Measurements from ENCODE around the gene UBQLN4.

The UBQLN4 gene

DNA sequence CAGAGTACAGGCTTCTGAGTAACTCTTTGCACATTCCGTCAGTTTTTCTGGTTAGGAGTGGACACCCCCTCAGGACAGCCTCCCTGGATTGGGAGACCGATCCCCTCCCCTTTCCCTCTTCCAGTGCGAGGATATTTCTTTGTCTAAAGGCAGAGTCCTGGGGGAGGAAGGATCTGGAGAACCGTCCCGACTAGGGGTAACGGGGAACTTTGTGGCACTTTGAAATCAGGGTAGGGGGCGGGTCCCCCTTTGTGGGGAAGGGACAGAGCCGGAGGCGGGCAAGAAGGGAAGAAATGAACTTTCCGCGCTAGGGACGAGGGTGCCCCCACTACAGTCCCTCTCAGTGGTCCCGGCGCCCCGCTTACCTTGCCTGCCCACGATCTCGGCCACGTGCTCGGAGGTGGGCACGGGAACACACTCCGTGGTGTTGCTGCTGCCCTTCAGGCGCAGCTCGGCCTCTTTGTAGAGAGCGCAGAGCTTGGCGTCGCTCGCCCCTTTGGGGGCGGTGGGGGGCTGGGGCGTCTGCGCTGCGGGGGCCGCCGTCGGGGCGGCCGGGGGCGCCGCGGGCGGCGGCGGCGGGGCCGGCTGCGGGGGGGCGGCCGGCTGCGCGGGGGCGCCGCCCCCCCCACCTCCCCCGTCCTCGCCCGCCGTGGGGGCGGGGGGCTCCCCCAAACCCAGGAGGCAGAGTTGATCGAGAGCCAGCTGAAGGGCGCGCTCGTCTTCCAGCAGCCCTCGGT is 27.8 kb upstream of the UBQLN4 start:
- no peak overlapping the region for H3K27ac ChIP-seq (ENCODE audit: low read depth in 2 of 2, low read length in 2 of 2)
- no peaks in the 10 kb centered on the region for H3K9me3 ChIP-seq (ENCODE audit: control insufficient read depth in 2 of 2, low read length in 2 of 2)
- no peaks in the 10 kb centered on the region for H3K36me3 ChIP-seq (ENCODE audit: control insufficient read depth in 2 of 2, insufficient read depth in 2 of 2, low read length in 2 of 2)
- no peaks in the 10 kb centered on the region for H3K27me3 ChIP-seq (ENCODE audit: control insufficient read depth in 2 of 2, insufficient read depth in 2 of 2, low read length in 2 of 2)
- H3K4me1 ChIP-seq (ENCODE audit: control insufficient read depth in 2 of 2, insufficient read depth in 2 of 2, low read length in 2 of 2): peaks cover 3 to 4% of the 10 kb centered on the region in 2 donors
- peak overlapping the region; percentile 45 to 74 for H3K4me3 ChIP-seq (ENCODE audit: low read length in 2 of 2)
- H3K9ac ChIP-seq (ENCODE audit: low read depth in 1 of 2, low read length in 2 of 2): no peak overlapping the region

DNA sequence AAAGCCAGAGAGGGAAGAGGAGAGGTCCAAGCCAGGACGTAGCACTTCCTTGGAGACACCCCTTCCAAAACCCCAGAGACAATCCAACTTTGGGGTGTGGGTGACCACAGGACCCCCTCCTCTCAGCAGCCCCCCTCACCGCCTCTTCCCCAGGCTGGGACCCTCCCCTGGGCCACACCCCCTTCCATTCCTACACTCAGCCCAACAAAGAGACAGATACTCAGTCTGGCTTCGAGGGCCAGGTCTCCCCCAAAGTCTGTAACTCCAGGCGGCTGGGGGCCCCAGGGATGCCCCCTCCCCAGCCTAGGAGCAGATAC is 27.2 kb upstream of the UBQLN4 start:
- peaks cover 3 to 4% of the 10 kb centered on the region in 2 donors for H3K4me1 ChIP-seq (ENCODE audit: control insufficient read depth in 2 of 2, insufficient read depth in 2 of 2, low read length in 2 of 2)
- no peaks in the 10 kb centered on the region for H3K27me3 ChIP-seq (ENCODE audit: control insufficient read depth in 2 of 2, insufficient read depth in 2 of 2, low read length in 2 of 2)
- no peak overlapping the region for H3K27ac ChIP-seq (ENCODE audit: low read depth in 2 of 2, low read length in 2 of 2)
- H3K36me3 ChIP-seq (ENCODE audit: control insufficient read depth in 2 of 2, insufficient read depth in 2 of 2, low read length in 2 of 2): no peaks in the 10 kb centered on the region
- H3K4me3 ChIP-seq (ENCODE audit: low read length in 2 of 2): no peak overlapping the region
- no peaks in the 10 kb centered on the region for H3K9me3 ChIP-seq (ENCODE audit: control insufficient read depth in 2 of 2, low read length in 2 of 2)
- H3K9ac ChIP-seq (ENCODE audit: low read depth in 1 of 2, low read length in 2 of 2): no peak overlapping the region

DNA sequence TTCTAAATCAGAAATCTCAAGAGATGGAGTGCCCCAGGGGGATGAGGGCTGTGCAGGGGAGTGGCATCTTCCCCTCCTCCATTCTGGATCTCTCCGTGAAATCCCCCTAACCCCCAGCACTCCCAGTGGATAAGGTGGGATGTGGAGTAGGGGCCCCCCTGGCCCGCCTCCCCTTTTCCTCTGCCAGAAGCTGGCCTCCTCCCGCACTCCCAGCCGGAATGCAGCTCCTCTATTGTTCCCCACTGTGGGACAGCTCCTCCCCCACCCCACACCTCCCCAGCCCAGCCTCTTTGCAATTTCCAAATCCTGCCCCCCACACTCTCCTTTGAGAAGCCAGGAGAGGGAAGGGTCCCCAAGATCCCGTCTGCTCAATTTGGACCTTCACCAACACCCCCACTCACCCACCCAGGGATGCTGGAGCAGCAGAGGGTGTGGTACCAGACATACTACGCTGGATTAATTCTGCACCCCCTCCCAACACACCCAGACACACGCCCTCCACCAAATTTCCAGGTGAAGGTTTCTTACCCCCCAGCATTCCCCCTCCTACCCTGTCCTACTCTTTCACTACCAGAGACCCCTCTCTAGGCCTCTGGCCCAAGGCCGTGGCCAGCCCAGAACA is 26.8 kb upstream of the UBQLN4 start:
- Histone ChIP-seq H3K9ac (ENCODE audit: low read depth in 1 of 2, low read length in 2 of 2) (no peak overlapping the region), H3K36me3 (ENCODE audit: control insufficient read depth in 2 of 2, insufficient read depth in 2 of 2, low read length in 2 of 2) (no peaks in the 10 kb centered on the region), H3K9me3 (ENCODE audit: control insufficient read depth in 2 of 2, low read length in 2 of 2) (no peaks in the 10 kb centered on the region), H3K4me3 (ENCODE audit: low read length in 2 of 2) (no peak overlapping the region), H3K27ac (ENCODE audit: low read depth in 2 of 2, low read length in 2 of 2) (no peak overlapping the region), H3K4me1 (ENCODE audit: control insufficient read depth in 2 of 2, insufficient read depth in 2 of 2, low read length in 2 of 2) (peaks cover 3 to 4% of the 10 kb centered on the region in 2 donors), H3K27me3 (ENCODE audit: control insufficient read depth in 2 of 2, insufficient read depth in 2 of 2, low read length in 2 of 2) (no peaks in the 10 kb centered on the region)

GRCh38 chr1:156079762-156080161 is 26.2 kb upstream of the UBQLN4 start:
- H3K27me3 ChIP-seq (ENCODE audit: control insufficient read depth in 2 of 2, insufficient read depth in 2 of 2, low read length in 2 of 2): no peaks in the 10 kb centered on the region
- H3K9me3 ChIP-seq (ENCODE audit: control insufficient read depth in 2 of 2, low read length in 2 of 2): no peaks in the 10 kb centered on the region
- peaks cover 3 to 4% of the 10 kb centered on the region in 2 donors for H3K4me1 ChIP-seq (ENCODE audit: control insufficient read depth in 2 of 2, insufficient read depth in 2 of 2, low read length in 2 of 2)
- H3K4me3 ChIP-seq (ENCODE audit: low read length in 2 of 2): no peak overlapping the region
- peaks cover 0 to 2% of the 10 kb centered on the region in 2 donors for H3K36me3 ChIP-seq (ENCODE audit: control insufficient read depth in 2 of 2, insufficient read depth in 2 of 2, low read length in 2 of 2)
- H3K9ac ChIP-seq (ENCODE audit: low read depth in 1 of 2, low read length in 2 of 2): no peak overlapping the region
- H3K27ac ChIP-seq (ENCODE audit: low read depth in 2 of 2, low read length in 2 of 2): no peak overlapping the region

- no peak overlapping the region for H3K27ac ChIP-seq (ENCODE audit: low read depth in 2 of 2, low read length in 2 of 2)
- no peak overlapping the region for H3K9ac ChIP-seq (ENCODE audit: low read depth in 1 of 2, low read length in 2 of 2)
- H3K36me3 ChIP-seq (ENCODE audit: control insufficient read depth in 2 of 2, insufficient read depth in 2 of 2, low read length in 2 of 2): peaks cover 0 to 2% of the 10 kb centered on the region in 2 donors
- no peak overlapping the region for H3K4me3 ChIP-seq (ENCODE audit: low read length in 2 of 2)
- peaks cover 3 to 4% of the 10 kb centered on the region in 2 donors for H3K4me1 ChIP-seq (ENCODE audit: control insufficient read depth in 2 of 2, insufficient read depth in 2 of 2, low read length in 2 of 2)
- H3K27me3 ChIP-seq (ENCODE audit: control insufficient read depth in 2 of 2, insufficient read depth in 2 of 2, low read length in 2 of 2): no peaks in the 10 kb centered on the region
- H3K9me3 ChIP-seq (ENCODE audit: control insufficient read depth in 2 of 2, low read length in 2 of 2): no peaks in the 10 kb centered on the region
Observed at GRCh38 chr1:156078728-156079127, 25.1 kb upstream of the UBQLN4 start.

DNA sequence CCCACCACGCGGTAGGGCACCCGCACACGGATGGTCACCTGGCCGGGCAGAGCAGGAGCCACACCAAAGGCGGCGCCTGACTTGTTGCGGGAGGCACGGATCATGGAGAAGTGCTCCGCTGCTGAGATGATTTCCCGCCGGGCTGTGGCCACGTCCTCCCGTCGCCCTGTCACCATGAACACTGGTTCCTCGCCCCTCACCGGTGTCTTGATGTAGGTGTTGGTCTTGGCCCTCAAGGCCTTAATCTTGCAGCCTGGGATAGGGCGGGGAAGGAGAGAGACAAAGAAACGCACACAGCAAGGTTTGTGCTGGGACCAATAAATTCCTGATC is 23.8 kb upstream of the UBQLN4 start:
- Histone ChIP-seq H3K4me3 (ENCODE audit: low read length in 2 of 2) (no peak overlapping the region), H3K4me1 (ENCODE audit: control insufficient read depth in 2 of 2, insufficient read depth in 2 of 2, low read length in 2 of 2) (no peaks in the 10 kb centered on the region), H3K9me3 (ENCODE audit: control insufficient read depth in 2 of 2, low read length in 2 of 2) (no peaks in the 10 kb centered on the region), H3K27ac (ENCODE audit: low read depth in 2 of 2, low read length in 2 of 2) (no peak overlapping the region), H3K36me3 (ENCODE audit: control insufficient read depth in 2 of 2, insufficient read depth in 2 of 2, low read length in 2 of 2) (peaks cover 7 to 9% of the 10 kb centered on the region in 2 donors), H3K27me3 (ENCODE audit: control insufficient read depth in 2 of 2, insufficient read depth in 2 of 2, low read length in 2 of 2) (no peaks in the 10 kb centered on the region), H3K9ac (ENCODE audit: low read depth in 1 of 2, low read length in 2 of 2) (no peak overlapping the region)

DNA sequence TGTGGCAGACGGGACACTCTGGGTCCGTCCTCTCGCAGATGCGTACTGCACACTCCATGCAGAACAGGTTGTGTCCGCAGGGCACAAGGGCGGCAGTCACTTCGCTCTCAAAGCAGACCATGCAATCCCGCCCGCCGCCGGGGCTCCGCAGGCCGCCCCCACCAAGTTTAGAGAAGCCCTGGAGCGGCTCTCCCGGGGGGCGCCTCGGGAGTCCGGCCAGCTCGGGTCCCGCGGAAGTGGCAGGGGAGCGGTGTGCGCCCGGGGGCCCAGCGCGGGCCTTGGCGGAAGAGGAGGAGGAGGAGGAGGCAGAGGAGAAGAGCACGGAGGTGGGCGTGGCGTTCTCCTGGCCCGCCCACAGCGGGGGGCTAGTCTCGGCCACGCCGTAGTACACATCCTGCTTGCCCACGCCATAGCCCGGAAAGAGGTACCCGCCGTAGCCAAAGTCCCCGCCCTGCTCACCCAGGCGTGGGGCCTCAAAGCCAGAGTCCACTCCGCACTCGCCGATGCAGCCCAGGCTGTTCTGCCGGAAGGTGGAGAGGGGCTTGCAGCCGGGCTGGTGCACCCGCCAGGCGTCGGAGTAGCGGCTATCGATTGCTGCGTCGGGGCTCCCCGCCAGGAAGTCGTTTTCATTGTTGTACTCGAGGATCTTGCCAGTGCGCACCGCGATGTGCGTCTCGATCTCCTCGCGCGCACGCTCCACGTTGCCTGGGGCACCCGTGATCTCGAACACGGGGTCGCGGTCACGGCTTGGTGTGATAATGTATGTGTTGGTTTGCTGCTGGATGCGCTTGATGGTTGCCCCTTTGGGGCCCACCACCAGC is 23.2 kb upstream of the UBQLN4 start:
- H3K4me1 ChIP-seq (ENCODE audit: control insufficient read depth in 2 of 2, insufficient read depth in 2 of 2, low read length in 2 of 2): no peaks in the 10 kb centered on the region
- H3K4me3 ChIP-seq (ENCODE audit: low read length in 2 of 2): peak overlapping the region; percentile 52 to 61
- H3K9ac ChIP-seq (ENCODE audit: low read depth in 1 of 2, low read length in 2 of 2): peak overlapping the region in 1 of 2 donors; percentile 39
- H3K27me3 ChIP-seq (ENCODE audit: control insufficient read depth in 2 of 2, insufficient read depth in 2 of 2, low read length in 2 of 2): no peaks in the 10 kb centered on the region
- peaks cover 7 to 11% of the 10 kb centered on the region in 2 donors for H3K36me3 ChIP-seq (ENCODE audit: control insufficient read depth in 2 of 2, insufficient read depth in 2 of 2, low read length in 2 of 2)
- no peaks in the 10 kb centered on the region for H3K9me3 ChIP-seq (ENCODE audit: control insufficient read depth in 2 of 2, low read length in 2 of 2)
- peak overlapping the region in 1 of 2 donors; percentile 9 for H3K27ac ChIP-seq (ENCODE audit: low read depth in 2 of 2, low read length in 2 of 2)

- Histone ChIP-seq H3K27ac (ENCODE audit: low read depth in 2 of 2, low read length in 2 of 2) (no peak overlapping the region), H3K9me3 (ENCODE audit: control insufficient read depth in 2 of 2, low read length in 2 of 2) (no peaks in the 10 kb centered on the region), H3K9ac (ENCODE audit: low read depth in 1 of 2, low read length in 2 of 2) (peak overlapping the region in 1 of 2 donors; percentile 14), H3K4me3 (ENCODE audit: low read length in 2 of 2) (peak overlapping the region in 1 of 2 donors; percentile 61), H3K36me3 (ENCODE audit: control insufficient read depth in 2 of 2, insufficient read depth in 2 of 2, low read length in 2 of 2) (peaks cover 8 to 17% of the 10 kb centered on the region in 2 donors), H3K27me3 (ENCODE audit: control insufficient read depth in 2 of 2, insufficient read depth in 2 of 2, low read length in 2 of 2) (no peaks in the 10 kb centered on the region), H3K4me1 (ENCODE audit: control insufficient read depth in 2 of 2, insufficient read depth in 2 of 2, low read length in 2 of 2) (no peaks in the 10 kb centered on the region)
Observed at GRCh38 chr1:156075775-156076204, 22.2 kb upstream of the UBQLN4 start.

DNA sequence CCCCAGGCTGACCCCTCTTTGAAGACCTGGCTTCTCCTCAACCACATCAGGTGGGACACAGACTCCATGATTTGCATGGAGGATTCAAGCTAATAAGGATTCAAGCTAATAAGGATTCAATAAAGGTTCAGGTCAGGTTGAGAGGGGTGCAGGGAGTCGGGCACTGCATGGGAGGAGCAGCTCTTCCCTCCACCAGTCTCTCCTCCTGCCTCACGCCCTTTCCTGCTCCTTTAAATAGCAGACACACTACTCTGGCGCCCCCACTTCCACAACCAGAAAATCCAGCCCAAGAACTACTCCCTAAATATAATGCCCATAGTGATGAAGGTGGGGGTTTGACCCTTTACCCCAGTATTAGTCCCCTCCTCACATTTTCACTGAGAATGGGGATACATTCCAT is 21.6 kb upstream of the UBQLN4 start:
- no peak overlapping the region for H3K4me3 ChIP-seq (ENCODE audit: low read length in 2 of 2)
- H3K27ac ChIP-seq (ENCODE audit: low read depth in 2 of 2, low read length in 2 of 2): no peak overlapping the region
- no peaks in the 10 kb centered on the region for H3K4me1 ChIP-seq (ENCODE audit: control insufficient read depth in 2 of 2, insufficient read depth in 2 of 2, low read length in 2 of 2)
- no peak overlapping the region for H3K9ac ChIP-seq (ENCODE audit: low read depth in 1 of 2, low read length in 2 of 2)
- no peaks in the 10 kb centered on the region for H3K27me3 ChIP-seq (ENCODE audit: control insufficient read depth in 2 of 2, insufficient read depth in 2 of 2, low read length in 2 of 2)
- H3K9me3 ChIP-seq (ENCODE audit: control insufficient read depth in 2 of 2, low read length in 2 of 2): no peaks in the 10 kb centered on the region
- peaks cover 14 to 17% of the 10 kb centered on the region in 2 donors for H3K36me3 ChIP-seq (ENCODE audit: control insufficient read depth in 2 of 2, insufficient read depth in 2 of 2, low read length in 2 of 2)

DNA sequence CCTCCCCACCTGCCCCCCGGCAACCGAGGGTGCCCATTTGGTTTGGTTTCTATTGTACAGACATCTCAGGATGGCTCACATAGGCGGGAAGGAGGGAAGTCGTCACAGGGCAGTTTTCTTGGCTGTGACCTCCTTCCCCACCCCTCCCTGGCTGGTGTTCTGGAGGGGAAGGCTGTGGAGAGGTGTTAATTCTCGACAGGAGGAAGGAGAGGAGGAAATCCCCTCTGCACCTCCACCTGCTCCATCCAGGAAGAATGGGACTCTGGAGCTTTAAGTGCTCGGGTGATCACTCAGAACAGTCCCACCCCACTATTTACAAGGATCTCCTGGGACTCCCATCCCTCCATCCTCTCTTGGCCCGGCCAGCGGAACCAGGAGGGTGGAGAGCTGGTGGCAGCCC is 21.1 kb upstream of the UBQLN4 start:
- no peak overlapping the region for H3K9ac ChIP-seq (ENCODE audit: low read depth in 1 of 2, low read length in 2 of 2)
- H3K4me1 ChIP-seq (ENCODE audit: control insufficient read depth in 2 of 2, insufficient read depth in 2 of 2, low read length in 2 of 2): no peaks in the 10 kb centered on the region
- H3K36me3 ChIP-seq (ENCODE audit: control insufficient read depth in 2 of 2, insufficient read depth in 2 of 2, low read length in 2 of 2): peaks cover 19 to 21% of the 10 kb centered on the region in 2 donors
- no peaks in the 10 kb centered on the region for H3K9me3 ChIP-seq (ENCODE audit: control insufficient read depth in 2 of 2, low read length in 2 of 2)
- H3K4me3 ChIP-seq (ENCODE audit: low read length in 2 of 2): no peak overlapping the region
- no peaks in the 10 kb centered on the region for H3K27me3 ChIP-seq (ENCODE audit: control insufficient read depth in 2 of 2, insufficient read depth in 2 of 2, low read length in 2 of 2)
- H3K27ac ChIP-seq (ENCODE audit: low read depth in 2 of 2, low read length in 2 of 2): no peak overlapping the region

Measured in mucosa of rectum (tissue), 2 donors.